DOHH2 (cell line): ENCODE data around the gene LRRC25.

Source experiments
- H3F3A ChIP-seq: fragments of 200-600 bp; sonication (generic), shearing (Covaris generic); 2 replicates; pipeline ENCODE4 v1.6.0; 2016; ENCODE audit warnings: antibody characterized with exemption, mild to moderate bottlenecking; ENCODE audit not compliant: control insufficient read depth, insufficient read depth
- H3K27ac ChIP-seq: fragments of 200-600 bp; sonication (generic); 2 replicates; pipeline ENCODE4 v1.5.1; 2014; ENCODE audit warnings: low read depth, mild to moderate bottlenecking, low read length, moderate library complexity
- H3K27me3 ChIP-seq: fragments of 200-600 bp; sonication (generic); 2 replicates; pipeline ENCODE4 v1.6.1; 2014; ENCODE audit warnings: mild to moderate bottlenecking, low read length, mixed read lengths; ENCODE audit not compliant: control insufficient read depth
- H3K36me3 ChIP-seq: fragments of 200-600 bp; sonication (generic); 2 replicates; pipeline ENCODE4 v1.6.1; 2014; ENCODE audit warnings: mild to moderate bottlenecking, low read length, moderate library complexity, mixed read lengths; ENCODE audit not compliant: control insufficient read depth
- H3K4me1 ChIP-seq: fragments of 200-600 bp; sonication (generic); 2 replicates; pipeline ENCODE4 v1.6.1; 2014; ENCODE audit warnings: mild to moderate bottlenecking, low read length, mixed read lengths; ENCODE audit not compliant: control insufficient read depth
- H3K4me2 ChIP-seq: fragments of 200-600 bp; sonication (generic); 2 replicates; pipeline ENCODE4 v1.6.0; 2014; ENCODE audit warnings: mild to moderate bottlenecking, low read length, moderate library complexity
- H3K4me3 ChIP-seq: fragments of 200-600 bp; sonication (generic); 2 replicates; pipeline ENCODE4 v1.5.1; 2014; ENCODE audit warnings: mild to moderate bottlenecking, low read length, mixed read lengths
- H3K79me2 ChIP-seq: fragments of 200-600 bp; sonication (generic); 2 replicates; pipeline ENCODE4 v1.6.1; 2014; ENCODE audit warnings: mild to moderate bottlenecking, low read length, mixed read lengths; ENCODE audit not compliant: control insufficient read depth
- H3K9me2 ChIP-seq: fragments of 200-600 bp; sonication (generic); replicated peaks from 2 replicates; pipeline ENCODE4 v1.6.1; 2014; ENCODE audit warnings: mild to moderate bottlenecking, low read length, mixed read lengths; ENCODE audit not compliant: control insufficient read depth
- H3K9me3 ChIP-seq: fragments of 200-600 bp; sonication (generic); 2 replicates; pipeline ENCODE4 v1.6.1; 2014; ENCODE audit warnings: antibody characterized with exemption, low read length, mixed read lengths; ENCODE audit not compliant: control insufficient read depth, insufficient read depth
- H4K20me1 ChIP-seq: fragments of 200-600 bp; sonication (generic); 2 replicates; pipeline ENCODE4 v1.6.0; 2014; ENCODE audit warnings: low read depth, mild to moderate bottlenecking, antibody characterized with exemption, low read length, moderate library complexity; ENCODE audit not compliant: control insufficient read depth, insufficient read depth
- EZH2phosphoT487 ChIP-seq: fragments of 200-600 bp; sonication (generic); IDR thresholded peaks from 2 replicates; pipeline ENCODE4 v1.6.1; 2017; ENCODE audit warnings: borderline replicate concordance, mild to moderate bottlenecking, antibody characterized with exemption, low read length, moderate library complexity, mixed read lengths
- TF ChIP-seq, protein P1 (sequence below): fragments of 200-600 bp; sonication (generic); IDR thresholded peaks from one replicate; pipeline ENCODE4 v1.5.1; 2014; ENCODE audit warnings: antibody characterized with exemption, mild to moderate bottlenecking, low read depth, low read length; ENCODE audit not compliant: poor library complexity, severe bottlenecking

Gene LRRC25

DNA sequence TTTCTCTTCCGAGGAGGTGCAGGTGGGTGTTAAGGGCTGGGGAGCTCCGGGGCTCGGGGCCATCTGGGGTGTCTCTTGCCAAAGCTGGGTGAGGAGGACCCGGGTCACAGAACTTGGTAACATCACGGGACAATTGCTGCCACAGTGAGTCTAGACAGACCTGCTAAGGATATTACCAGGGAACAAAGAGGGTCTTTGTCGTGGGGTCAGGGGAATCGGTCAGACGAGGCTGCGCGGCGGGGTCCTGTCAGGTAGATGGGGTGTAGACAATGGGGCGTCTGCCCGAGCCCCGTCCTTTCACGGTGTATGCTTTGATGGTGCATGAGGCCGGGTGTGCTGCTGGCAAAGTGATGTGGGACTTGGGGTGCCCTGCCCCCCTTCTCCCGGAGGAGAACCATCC, 49.3 kb downstream of the LRRC25 start:
- no peak overlapping the region for H3K4me2 ChIP-seq
- H3K27ac ChIP-seq, result no peak overlapping the region
- H3K9me3 ChIP-seq, result no peaks in the 10 kb centered on the region
- H3F3A ChIP-seq, result no peaks in the 10 kb centered on the region
- H3K4me1 ChIP-seq, result no peaks in the 10 kb centered on the region
- no peaks in the 10 kb centered on the region for H3K79me2 ChIP-seq
- no peaks in the 10 kb centered on the region for H3K36me3 ChIP-seq
- no peaks in the 10 kb centered on the region for H3K27me3 ChIP-seq
- H3K4me3 ChIP-seq, result no peak overlapping the region
- H4K20me1 ChIP-seq, result no peaks in the 10 kb centered on the region
- no peaks in the 10 kb centered on the region for H3K9me2 ChIP-seq
- TF ChIP-seq, protein P1, sequence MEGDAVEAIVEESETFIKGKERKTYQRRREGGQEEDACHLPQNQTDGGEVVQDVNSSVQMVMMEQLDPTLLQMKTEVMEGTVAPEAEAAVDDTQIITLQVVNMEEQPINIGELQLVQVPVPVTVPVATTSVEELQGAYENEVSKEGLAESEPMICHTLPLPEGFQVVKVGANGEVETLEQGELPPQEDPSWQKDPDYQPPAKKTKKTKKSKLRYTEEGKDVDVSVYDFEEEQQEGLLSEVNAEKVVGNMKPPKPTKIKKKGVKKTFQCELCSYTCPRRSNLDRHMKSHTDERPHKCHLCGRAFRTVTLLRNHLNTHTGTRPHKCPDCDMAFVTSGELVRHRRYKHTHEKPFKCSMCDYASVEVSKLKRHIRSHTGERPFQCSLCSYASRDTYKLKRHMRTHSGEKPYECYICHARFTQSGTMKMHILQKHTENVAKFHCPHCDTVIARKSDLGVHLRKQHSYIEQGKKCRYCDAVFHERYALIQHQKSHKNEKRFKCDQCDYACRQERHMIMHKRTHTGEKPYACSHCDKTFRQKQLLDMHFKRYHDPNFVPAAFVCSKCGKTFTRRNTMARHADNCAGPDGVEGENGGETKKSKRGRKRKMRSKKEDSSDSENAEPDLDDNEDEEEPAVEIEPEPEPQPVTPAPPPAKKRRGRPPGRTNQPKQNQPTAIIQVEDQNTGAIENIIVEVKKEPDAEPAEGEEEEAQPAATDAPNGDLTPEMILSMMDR, result no peak
- TF ChIP-seq EZH2phosphoT487, result no peak

DNA sequence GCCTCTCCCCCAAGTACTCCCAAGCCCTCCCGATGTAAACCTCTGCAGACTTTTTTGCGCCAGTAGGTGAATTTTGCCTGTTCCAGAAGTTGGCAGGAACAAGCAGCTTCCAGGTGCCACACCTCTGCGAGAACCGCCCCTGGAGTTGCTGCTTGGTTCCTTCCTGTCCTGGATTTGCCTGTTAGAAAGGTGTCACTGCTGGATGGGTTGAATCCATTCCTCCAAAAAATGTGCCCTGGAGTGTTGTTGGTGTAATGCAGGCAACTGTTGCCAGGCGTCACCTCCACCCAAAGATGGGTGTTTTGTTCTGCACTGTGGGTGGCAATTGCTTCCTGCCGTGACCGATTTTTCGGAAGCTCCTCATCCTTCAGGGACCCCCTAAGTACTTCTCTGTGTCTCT, 51.3 kb downstream of the LRRC25 start:
- Histone ChIP-seq H3K27me3 (no peaks in the 10 kb centered on the region), H4K20me1 (no peaks in the 10 kb centered on the region), H3K36me3 (no peaks in the 10 kb centered on the region), H3K9me3 (no peaks in the 10 kb centered on the region), H3F3A (peaks cover 5% of the 10 kb centered on the region), H3K4me1 (peaks cover 8% of the 10 kb centered on the region), H3K4me2 (no peak overlapping the region), H3K27ac (no peak overlapping the region), H3K9me2 (no peaks in the 10 kb centered on the region), H3K4me3 (no peak overlapping the region), H3K79me2 (no peaks in the 10 kb centered on the region)
- TF ChIP-seq, protein P1, result no peak
- TF ChIP-seq EZH2phosphoT487, result no peak

DNA sequence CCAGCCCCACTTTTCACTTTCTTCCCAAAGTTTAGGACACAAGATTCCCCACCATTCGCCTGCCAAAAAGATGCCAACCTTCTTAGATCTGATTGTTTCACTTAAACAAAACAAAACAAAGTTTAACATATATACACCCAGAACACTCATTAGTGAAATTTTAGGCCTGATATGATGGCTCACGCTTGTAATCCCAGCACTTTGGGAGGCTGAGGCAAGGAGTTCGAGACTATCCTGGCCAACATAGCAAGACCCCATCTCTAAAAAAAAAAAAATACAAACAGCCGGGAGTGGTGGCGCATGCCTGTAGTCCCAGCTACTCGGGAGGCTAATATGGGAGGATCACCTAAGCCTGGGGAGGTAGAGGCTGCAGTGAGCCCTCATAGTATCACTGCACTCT, 52.1 kb downstream of the LRRC25 start:
- Histone ChIP-seq H3F3A (peaks cover 5% of the 10 kb centered on the region), H3K79me2 (no peaks in the 10 kb centered on the region), H3K9me2 (no peaks in the 10 kb centered on the region), H3K9me3 (no peaks in the 10 kb centered on the region), H4K20me1 (no peaks in the 10 kb centered on the region), H3K4me3 (no peak overlapping the region), H3K4me2 (no peak overlapping the region), H3K4me1 (peaks cover 11% of the 10 kb centered on the region), H3K27ac (no peak overlapping the region), H3K27me3 (no peaks in the 10 kb centered on the region), H3K36me3 (no peaks in the 10 kb centered on the region)
- TF ChIP-seq EZH2phosphoT487, result no peak
- TF ChIP-seq, protein P1, result no peak

DNA sequence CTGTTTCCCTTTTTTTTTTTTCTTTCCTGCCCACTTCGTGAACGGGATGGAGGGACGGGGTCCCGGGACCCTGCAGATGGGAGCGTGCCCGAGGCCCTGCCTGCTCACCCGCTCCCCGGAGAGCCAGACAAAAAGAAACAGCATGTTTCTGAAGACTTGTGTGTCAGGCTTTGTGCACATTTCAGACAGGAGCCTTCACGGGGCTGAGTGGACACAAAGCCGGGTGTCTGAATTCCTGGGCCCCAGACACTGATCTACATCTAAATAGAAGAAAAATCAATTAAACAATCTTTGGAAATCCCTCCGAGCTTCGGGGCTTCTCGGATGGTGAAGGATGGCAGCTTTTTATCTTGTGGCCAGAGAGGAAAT, 52.9 kb downstream of the LRRC25 start:
- TF ChIP-seq, protein P1, result no peak
- Histone ChIP-seq H3K4me3 (no peak overlapping the region), H3K9me3 (no peaks in the 10 kb centered on the region), H3K27ac (no peak overlapping the region), H3K79me2 (no peaks in the 10 kb centered on the region), H3K36me3 (no peaks in the 10 kb centered on the region), H3K4me1 (peaks cover 18% of the 10 kb centered on the region), H4K20me1 (no peaks in the 10 kb centered on the region), H3K9me2 (no peaks in the 10 kb centered on the region), H3K27me3 (no peaks in the 10 kb centered on the region), H3K4me2 (no peak overlapping the region), H3F3A (peaks cover 9% of the 10 kb centered on the region)
